GM18907 (cell line): ENCODE measurements around the gene TMEM86A.
A peak's percentile ranks its signal among the peaks of the same experiment; 100 is the strongest.

Experiments
- ATAC-seq: cut with Tn5 transposase; IDR thresholded peaks from one replicate; pipeline ENCODE4 v1.9.1; 2021; ENCODE audit warnings: mild to moderate bottlenecking, moderate library complexity; ENCODE audit not compliant: unreplicated experiment

TMEM86A gene

GRCh38 chr11:18722293-18722637 lies 23.7 kb downstream of the TMEM86A start:
- ATAC-seq: no peak

GRCh38 chr11:18723991-18724390 lies 25.4 kb downstream of the TMEM86A start:
- ATAC-seq: no peak

- ATAC-seq: no peak
Measured at GRCh38 chr11:18726040-18726439, 27.5 kb downstream of the TMEM86A start, which contains the start of gene IGSF22. Gene IGSF22, minus strand, starts transcription at chr11:18726188. Its CDS starts 1,952 bp downstream, at chr11:18724236.

- ATAC-seq: peak; percentile 59
Measured at GRCh38 chr11:18727479-18728236, 29.1 kb downstream of the TMEM86A start.

GRCh38 chr11:18728658-18729057 lies 30.1 kb downstream of the TMEM86A start:
- no peak for ATAC-seq

GRCh38 chr11:18729426-18729825 lies 30.8 kb downstream of the TMEM86A start:
- ATAC-seq: no peak

GRCh38 chr11:18730020-18730419 lies 31.4 kb downstream of the TMEM86A start:
- no peak for ATAC-seq

- peak; percentile 27 for ATAC-seq
Measured at GRCh38 chr11:18731441-18731840, 32.9 kb downstream of the TMEM86A start.

- ATAC-seq: peak; percentile 57
Measured at GRCh38 chr11:18731949-18732821, 33.6 kb downstream of the TMEM86A start.

- no peak for ATAC-seq
Measured at GRCh38 chr11:18733202-18733601, 34.6 kb downstream of the TMEM86A start.

- no peak for ATAC-seq
Measured at GRCh38 chr11:18736590-18737148, 38.1 kb downstream of the TMEM86A start.

- ATAC-seq: no peak
Measured at GRCh38 chr11:18737642-18738041, 39.1 kb downstream of the TMEM86A start.

- ATAC-seq: no peak
Measured at GRCh38 chr11:18739685-18740084, 41.1 kb downstream of the TMEM86A start.

GRCh38 chr11:18741783-18742182 lies 43.2 kb downstream of the TMEM86A start:
- no peak for ATAC-seq

- no peak for ATAC-seq
Measured at GRCh38 chr11:18743365-18743764, 44.8 kb downstream of the TMEM86A start.

- no peak for ATAC-seq
Measured at GRCh38 chr11:18743900-18744514, 45.4 kb downstream of the TMEM86A start.

- no peak for ATAC-seq
Measured at GRCh38 chr11:18745251-18745650, 46.7 kb downstream of the TMEM86A start.

- no peak for ATAC-seq
Measured at GRCh38 chr11:18748766-18749365, 50.3 kb downstream of the TMEM86A start.

GRCh38 chr11:18749681-18750319 lies 51.2 kb downstream of the TMEM86A start:
- no peak for ATAC-seq

- no peak for ATAC-seq
Measured at GRCh38 chr11:18750944-18751343, 52.4 kb downstream of the TMEM86A start.
